Ishikawa (cell line): ENCODE data around the gene ARHGDIA.

Experiments used
- CEBPB ChIP-seq: IDR thresholded peaks from 2 replicates; pipeline ENCODE4 v1.6.1; 2012
- CREB1 ChIP-seq: IDR thresholded peaks from 2 replicates; pipeline ENCODE4 v1.6.1; 2012; ENCODE audit warnings: low read depth
- EGR1 ChIP-seq: IDR thresholded peaks from 2 replicates; pipeline ENCODE4 v1.6.1; 2012
- EP300 ChIP-seq: IDR thresholded peaks from 2 replicates; pipeline ENCODE4 v1.6.1; 2012; ENCODE audit warnings: borderline replicate concordance
- FOXM1 ChIP-seq: IDR thresholded peaks from 2 replicates; pipeline ENCODE4 v1.6.1; 2012; ENCODE audit warnings: low read depth, borderline replicate concordance
- MAX ChIP-seq: IDR thresholded peaks from 2 replicates; pipeline ENCODE4 v1.6.1; 2012
- NFIC ChIP-seq: IDR thresholded peaks from 2 replicates; pipeline ENCODE4 v1.6.1; 2012
- RAD21 ChIP-seq: IDR thresholded peaks from 2 replicates; pipeline ENCODE4 v1.6.1; 2012; ENCODE audit warnings: low read depth
- REST ChIP-seq: IDR thresholded peaks from 2 replicates; pipeline ENCODE4 v1.6.1; 2012; ENCODE audit warnings: low read depth, mild to moderate bottlenecking
- TAF1 ChIP-seq: IDR thresholded peaks from 2 replicates; pipeline ENCODE4 v1.6.1; 2012; ENCODE audit warnings: low read depth, mild to moderate bottlenecking
- TCF12 ChIP-seq: IDR thresholded peaks from 2 replicates; pipeline ENCODE4 v1.6.1; 2012; ENCODE audit warnings: low read depth
- TEAD4 ChIP-seq: IDR thresholded peaks from 2 replicates; pipeline ENCODE4 v1.6.1; 2012
- USF1 ChIP-seq: IDR thresholded peaks from 2 replicates; pipeline ENCODE4 v1.6.1; 2012
- YY1 ChIP-seq: IDR thresholded peaks from 2 replicates; pipeline ENCODE4 v1.6.1; 2012; ENCODE audit warnings: low read depth
- ZBTB7A ChIP-seq: IDR thresholded peaks from 2 replicates; pipeline ENCODE4 v1.6.1; 2012; ENCODE audit warnings: low read depth

Gene ARHGDIA

GRCh38 chr17:81842378-81842724, 28.8 kb downstream of the ARHGDIA start:
- TF ChIP-seq EP300 (no peak), REST (no peak), TEAD4 (no peak), YY1 (no peak), CEBPB (no peak), ZBTB7A (no peak), USF1 (no peak), NFIC (no peak), RAD21 (no peak), FOXM1 (no peak), EGR1 (no peak), TCF12 (no peak), TAF1 (no peak)

- TF ChIP-seq RAD21 (no peak), TCF12 (no peak), TAF1 (no peak), EP300 (no peak), TEAD4 (no peak), MAX (no peak), USF1 (no peak), REST (no peak), NFIC (no peak), ZBTB7A (no peak), EGR1 (no peak), FOXM1 (no peak), YY1 (no peak), CEBPB (no peak), CREB1 (no peak)
Measured at GRCh38 chr17:81841866-81842265, 29.3 kb downstream of the ARHGDIA start.

GRCh38 chr17:81840826-81841778, 30.0 kb downstream of the ARHGDIA start:
- TF ChIP-seq REST (no peak), TAF1 (no peak), EGR1 (no peak), RAD21 (no peak), NFIC (no peak), MAX (no peak), ZBTB7A (no peak), CREB1 (no peak), CEBPB (no peak), TEAD4 (no peak), FOXM1 (no peak), EP300 (no peak), TCF12 (no peak), USF1 (no peak), YY1 (no peak)

- no peak for TF ChIP-seq USF1
Measured at GRCh38 chr17:81839301-81839700, 31.8 kb downstream of the ARHGDIA start.
